Measurements from ENCODE around the gene ST6GALNAC2. TPM values are rescaled to one million over a fixed set of nuclear protein-coding genes. Genes with fewer than 3 reads are reported as not detected.

The ST6GALNAC2 gene
- total RNA-seq, 1 donor from 2014 or later = 13.6 TPM

- no peak overlapping the region for H3K4me3 ChIP-seq (ENCODE audit: low read depth, low read length)
- TF ChIP-seq, protein P1, sequence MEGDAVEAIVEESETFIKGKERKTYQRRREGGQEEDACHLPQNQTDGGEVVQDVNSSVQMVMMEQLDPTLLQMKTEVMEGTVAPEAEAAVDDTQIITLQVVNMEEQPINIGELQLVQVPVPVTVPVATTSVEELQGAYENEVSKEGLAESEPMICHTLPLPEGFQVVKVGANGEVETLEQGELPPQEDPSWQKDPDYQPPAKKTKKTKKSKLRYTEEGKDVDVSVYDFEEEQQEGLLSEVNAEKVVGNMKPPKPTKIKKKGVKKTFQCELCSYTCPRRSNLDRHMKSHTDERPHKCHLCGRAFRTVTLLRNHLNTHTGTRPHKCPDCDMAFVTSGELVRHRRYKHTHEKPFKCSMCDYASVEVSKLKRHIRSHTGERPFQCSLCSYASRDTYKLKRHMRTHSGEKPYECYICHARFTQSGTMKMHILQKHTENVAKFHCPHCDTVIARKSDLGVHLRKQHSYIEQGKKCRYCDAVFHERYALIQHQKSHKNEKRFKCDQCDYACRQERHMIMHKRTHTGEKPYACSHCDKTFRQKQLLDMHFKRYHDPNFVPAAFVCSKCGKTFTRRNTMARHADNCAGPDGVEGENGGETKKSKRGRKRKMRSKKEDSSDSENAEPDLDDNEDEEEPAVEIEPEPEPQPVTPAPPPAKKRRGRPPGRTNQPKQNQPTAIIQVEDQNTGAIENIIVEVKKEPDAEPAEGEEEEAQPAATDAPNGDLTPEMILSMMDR (IDR thresholded peaks at IDR 0.05; ENCODE audit: insufficient read depth, low read length, poor library complexity, severe bottlenecking) = no peak
- no peaks in the 10 kb centered on the region for H3K27me3 ChIP-seq (ENCODE audit: control insufficient read depth, insufficient read depth, low read length)
- no peaks in the 10 kb centered on the region for H3K36me3 ChIP-seq (ENCODE audit: control insufficient read depth, insufficient read depth, low read length)
- no peak for DNase-seq (ENCODE audit: low read depth)
Measured at GRCh38 chr17:76570457-76570856, 15.2 kb downstream of the ST6GALNAC2 start.

DNA sequence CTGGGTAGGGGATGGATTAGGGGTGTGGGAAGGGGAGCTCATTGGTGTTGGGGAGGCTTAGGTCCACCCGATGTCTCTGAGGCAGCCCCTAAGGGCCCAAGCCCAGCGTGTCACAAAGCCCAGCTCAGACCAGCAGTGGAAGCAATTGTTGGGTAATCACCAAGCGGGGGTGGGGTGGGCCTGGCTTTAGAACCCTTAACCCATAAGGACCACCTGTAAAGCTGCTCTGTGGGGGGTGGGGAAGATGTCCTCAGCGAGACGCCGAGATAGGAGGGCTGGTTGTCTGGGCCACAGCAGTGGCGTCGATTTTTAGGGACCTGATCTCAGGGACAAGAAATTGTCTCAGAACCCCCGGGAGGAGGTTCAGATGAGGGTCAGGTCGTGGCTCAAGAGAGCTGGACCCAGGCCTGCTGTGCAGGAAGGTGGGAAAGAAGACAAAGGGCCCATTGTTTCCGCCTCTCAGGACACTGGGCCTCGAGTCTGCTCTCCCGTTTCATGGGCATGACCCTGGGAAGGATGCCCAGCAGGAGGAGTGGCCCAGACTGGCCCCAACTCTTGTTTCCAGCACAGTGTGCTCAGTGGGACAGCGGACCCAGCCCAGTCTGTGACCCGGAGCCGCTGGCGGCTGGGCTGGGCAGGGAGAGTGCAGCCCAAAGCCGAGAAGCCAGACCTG, 15.9 kb downstream of the ST6GALNAC2 start:
- no peak overlapping the region for H3K4me3 ChIP-seq (ENCODE audit: low read depth, low read length)
- H3K27me3 ChIP-seq (ENCODE audit: control insufficient read depth, insufficient read depth, low read length) = no peaks in the 10 kb centered on the region
- no peak for DNase-seq (ENCODE audit: low read depth)
- H3K36me3 ChIP-seq (ENCODE audit: control insufficient read depth, insufficient read depth, low read length) = no peaks in the 10 kb centered on the region
- TF ChIP-seq, protein P1 (IDR thresholded peaks at IDR 0.05; ENCODE audit: insufficient read depth, low read length, poor library complexity, severe bottlenecking) = no peak

DNA sequence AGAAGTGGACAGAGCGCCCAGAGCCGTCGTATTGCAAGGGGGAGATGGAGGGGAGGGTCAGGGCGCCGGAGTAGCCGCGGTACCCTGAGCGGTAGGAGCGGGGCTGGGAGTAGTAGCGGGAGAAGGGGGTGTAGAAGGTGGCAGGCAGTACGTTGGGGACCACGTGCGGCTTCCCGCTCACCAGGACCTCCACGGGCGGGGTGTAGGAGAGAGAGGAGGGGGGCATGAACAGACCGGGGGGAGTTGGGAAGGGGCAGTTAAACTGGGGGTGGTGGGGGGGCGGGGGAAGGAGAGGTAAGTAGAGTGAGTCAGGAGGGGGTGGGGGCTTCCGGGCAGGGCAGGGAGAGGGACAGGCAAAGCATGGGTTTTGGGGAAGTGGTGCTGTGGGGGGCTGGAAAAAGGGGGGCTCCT, 16.8 kb downstream of the ST6GALNAC2 start:
- H3K27me3 ChIP-seq (ENCODE audit: control insufficient read depth, insufficient read depth, low read length) = no peaks in the 10 kb centered on the region
- no peak overlapping the region for H3K4me3 ChIP-seq (ENCODE audit: low read depth, low read length)
- no peaks in the 10 kb centered on the region for H3K36me3 ChIP-seq (ENCODE audit: control insufficient read depth, insufficient read depth, low read length)
- no peak for DNase-seq (ENCODE audit: low read depth)
- TF ChIP-seq, protein P1 (IDR thresholded peaks at IDR 0.05; ENCODE audit: insufficient read depth, low read length, poor library complexity, severe bottlenecking) = no peak

- Histone ChIP-seq H3K36me3 (ENCODE audit: control insufficient read depth, insufficient read depth, low read length) (no peaks in the 10 kb centered on the region), H3K27me3 (ENCODE audit: control insufficient read depth, insufficient read depth, low read length) (no peaks in the 10 kb centered on the region), H3K4me3 (ENCODE audit: low read depth, low read length) (no peak overlapping the region)
- DNase-seq (ENCODE audit: low read depth) = no peak
- TF ChIP-seq, protein P1 (IDR thresholded peaks at IDR 0.05; ENCODE audit: insufficient read depth, low read length, poor library complexity, severe bottlenecking) = no peak
Measured at GRCh38 chr17:76567634-76568432, 17.8 kb downstream of the ST6GALNAC2 start.

DNA sequence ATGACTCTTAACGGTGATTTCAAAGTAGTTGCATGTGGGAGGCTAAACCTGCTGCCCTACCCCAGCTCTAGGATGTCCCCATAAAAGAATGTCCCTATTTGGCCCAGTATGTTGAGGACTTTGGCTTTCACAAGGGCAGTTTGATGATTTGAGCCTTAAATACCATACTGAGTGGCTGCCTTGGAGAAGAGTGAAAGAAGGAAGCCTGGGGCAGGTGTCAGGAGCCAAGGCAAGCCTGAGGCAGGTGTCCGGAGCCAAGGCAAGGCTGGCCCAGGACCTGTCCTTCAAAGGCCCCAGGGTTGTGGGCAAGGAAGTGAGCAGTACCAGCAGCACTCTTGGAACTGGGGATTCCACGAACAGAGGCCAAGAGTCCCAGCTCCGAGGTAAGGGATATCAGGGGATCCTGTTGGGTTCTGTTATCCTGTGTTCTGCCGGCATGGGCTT, 18.6 kb downstream of the ST6GALNAC2 start:
- no peaks in the 10 kb centered on the region for H3K27me3 ChIP-seq (ENCODE audit: control insufficient read depth, insufficient read depth, low read length)
- no peak for DNase-seq (ENCODE audit: low read depth)
- no peaks in the 10 kb centered on the region for H3K36me3 ChIP-seq (ENCODE audit: control insufficient read depth, insufficient read depth, low read length)
- TF ChIP-seq, protein P1 (IDR thresholded peaks at IDR 0.05; ENCODE audit: insufficient read depth, low read length, poor library complexity, severe bottlenecking) = no peak
- no peak overlapping the region for H3K4me3 ChIP-seq (ENCODE audit: low read depth, low read length)

Measured in kidney epithelial cell (primary cell).